AG09309 (cell line): ENCODE results near the gene OR51A7.
"Not testable (repeated sequence)": the region's sequence is repeated elsewhere in the genome, so short reads cannot be mapped to it uniquely, and the experiment has no call there.

Experiments
- DNase-seq: peaks from one replicate; pipeline ENCODE4 v3.0.0-alpha.2; 2010; ENCODE audit warnings: low read depth
- H3K4me3 ChIP-seq: 2 replicates; pipeline ENCODE4 v1.5.1; 2011; ENCODE audit warnings: mild to moderate bottlenecking, low read depth, low read length, moderate library complexity; ENCODE audit not compliant: control insufficient read depth
- CTCF ChIP-seq: IDR thresholded peaks from 2 replicates; pipeline ENCODE4 v1.5.1; 2011; ENCODE audit warnings: mild to moderate bottlenecking, low read depth, low read length, inconsistent platforms; ENCODE audit not compliant: insufficient read depth, control insufficient read depth; ENCODE audit errors: missing control alignments

The OR51A7 gene

GRCh38 chr11:4936745-4937144 is 33.2 kb downstream of the OR51A7 start:
- TF ChIP-seq CTCF: no peak
- DNase-seq: no peak

GRCh38 chr11:4947505-4947904 is 43.9 kb downstream of the OR51A7 start, which contains the start of gene OR51A4:
Gene OR51A4 (minus strand): TSS chr11:4947605. CDS start chr11:4947100, 505 bp downstream.
- TF ChIP-seq CTCF: no peak
- no peak for DNase-seq
- no peak within 1 kb of the TSS for H3K4me3 ChIP-seq

More at GRCh38 chr11:4936745-4937144, 33.2 kb downstream of the OR51A7 start:
- H3K4me3 ChIP-seq: no peak overlapping the region

GRCh38 chr11:4955613-4956012 is 52.0 kb downstream of the OR51A7 start, which contains the start of gene OR51A2:
Gene OR51A2 (minus strand): TSS chr11:4955713. CDS start chr11:4955713, 0 bp downstream.
- not testable (repeated sequence) for H3K4me3 ChIP-seq, DNase-seq

GRCh38 chr11:4957396-4957795 is 53.8 kb downstream of the OR51A7 start:
- no peak for TF ChIP-seq CTCF
- DNase-seq: no peak
- no peak overlapping the region for H3K4me3 ChIP-seq
